HG03442 (cell line): ENCODE measurements around the gene NT5C1A.

Experiments used
- ATAC-seq: cut with Tn5 transposase; IDR thresholded peaks from one replicate; pipeline ENCODE4 v1.9.1; 2021; ENCODE audit warnings: mild to moderate bottlenecking, moderate library complexity; ENCODE audit not compliant: unreplicated experiment

NT5C1A gene

DNA sequence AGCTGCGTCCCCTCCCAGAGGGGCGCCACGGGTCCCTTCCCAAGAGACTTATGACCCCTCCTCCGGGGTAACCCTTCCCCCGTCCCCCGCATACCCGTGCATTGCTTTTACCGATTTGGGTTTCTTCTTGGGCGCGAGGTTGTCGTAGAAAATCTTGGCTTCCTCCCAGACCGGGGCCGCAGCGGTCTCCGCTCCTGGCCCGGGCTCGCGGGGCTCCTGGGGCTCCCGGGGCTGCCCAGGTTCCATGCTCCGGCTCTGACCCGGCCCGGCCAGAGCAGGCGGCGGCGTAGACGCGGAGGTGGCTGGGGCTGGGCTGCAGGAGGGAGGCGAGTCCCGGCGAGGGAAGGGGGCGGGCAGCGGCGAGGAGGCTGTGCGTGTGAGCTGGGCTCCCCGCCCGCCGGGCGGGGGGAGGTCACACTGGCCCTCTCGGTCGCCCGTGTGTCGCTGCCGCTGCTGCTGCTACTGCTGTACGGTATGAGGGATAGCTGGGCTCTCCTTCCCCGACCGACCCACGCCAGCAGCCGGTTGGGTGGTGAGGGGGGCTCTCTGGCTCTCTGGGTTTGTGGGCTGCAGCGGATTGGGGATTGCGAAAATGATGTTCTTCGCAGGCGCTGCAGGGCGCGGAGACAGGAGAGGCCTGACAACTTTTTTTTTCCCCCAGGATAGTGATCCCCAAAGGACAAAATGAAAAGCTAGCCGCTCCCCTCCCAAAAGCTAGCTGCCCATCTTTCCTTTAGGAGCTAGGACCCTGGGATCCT lies at the start of gene NT5C1A:
Gene NT5C1A, minus strand, starts transcription at position 315 of the 758 bp plus-strand sequence. Its CDS starts 69 bp downstream, at position 246.
- ATAC-seq = no peak

DNA sequence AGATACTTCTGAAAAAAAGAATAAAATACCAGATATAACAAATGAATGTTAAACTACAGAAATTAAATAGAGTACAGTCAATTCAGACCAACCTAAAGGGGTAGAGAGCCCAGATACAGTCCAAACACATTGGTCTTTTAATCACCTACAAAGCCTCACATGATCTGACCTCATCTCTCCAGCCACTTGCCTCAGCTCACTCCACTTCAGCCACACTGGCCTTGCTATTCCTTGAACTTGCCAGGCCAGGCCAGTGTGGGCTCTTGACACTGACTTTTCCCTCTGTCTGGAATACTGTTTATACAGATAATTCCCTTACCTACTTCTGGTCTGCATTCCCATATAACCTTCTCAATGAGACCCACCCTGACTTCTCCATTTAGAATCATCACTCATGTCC lies 49.8 kb upstream of the NT5C1A start:
- ATAC-seq = no peak

DNA sequence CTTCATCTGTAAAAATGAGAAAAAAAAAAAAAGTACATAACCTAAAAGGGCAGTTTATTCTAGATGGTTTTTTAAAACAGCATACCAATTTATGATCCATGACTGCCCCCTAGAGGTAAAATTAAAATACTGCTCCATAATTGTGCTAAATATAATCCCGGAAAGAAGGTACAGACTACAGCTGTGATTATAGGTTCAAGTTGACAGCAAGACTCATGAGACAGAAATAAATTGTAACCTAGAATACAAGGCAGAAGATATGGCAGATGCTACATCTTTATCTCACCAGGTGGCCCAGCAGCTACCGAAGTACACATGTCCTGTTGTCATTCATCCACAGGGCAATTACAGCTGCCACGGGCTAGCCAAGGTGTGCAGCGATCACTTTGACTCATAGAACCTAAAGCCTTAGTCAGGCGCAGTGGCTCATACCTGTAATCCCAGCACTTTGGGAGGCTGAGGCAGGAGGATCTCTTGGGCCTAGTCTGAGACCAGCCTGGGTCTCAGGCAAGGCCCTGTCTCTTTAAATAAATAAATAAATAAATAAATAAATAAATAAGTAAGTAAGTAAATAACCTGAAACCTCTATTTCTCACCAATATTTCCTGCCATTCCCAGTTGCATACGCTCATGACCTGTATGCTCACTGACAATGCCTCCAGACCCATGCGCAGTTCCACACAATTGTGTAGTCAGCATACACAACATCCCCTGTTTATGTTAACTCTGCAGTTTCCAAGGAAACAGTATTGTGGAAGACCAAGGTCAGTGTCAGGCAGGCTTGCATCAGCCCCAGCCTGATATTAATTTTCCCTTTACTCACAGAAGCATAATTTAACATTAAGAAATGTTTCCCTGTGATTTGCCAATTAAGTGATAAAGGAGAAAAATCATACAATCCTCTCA lies 48.4 kb upstream of the NT5C1A start:
- ATAC-seq = no peak

DNA sequence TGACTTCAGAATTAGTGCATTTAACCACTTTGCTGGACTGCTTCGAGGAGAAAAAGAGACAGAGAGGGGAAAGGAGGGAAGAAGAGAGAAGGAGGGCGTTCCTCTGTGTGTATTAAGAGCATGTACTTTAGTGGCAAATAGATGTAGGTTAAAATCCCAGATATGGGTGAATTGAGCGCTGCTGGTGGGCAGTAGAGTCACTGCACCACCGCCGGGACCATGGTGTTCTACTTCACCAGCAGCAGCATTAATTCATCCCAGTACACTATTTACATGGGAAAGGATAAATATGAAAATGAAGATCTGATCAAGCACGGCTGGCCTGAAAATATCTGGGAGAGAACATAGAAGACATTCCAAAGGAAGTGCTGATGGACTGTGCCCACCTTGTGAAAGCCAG lies 45.9 kb upstream of the NT5C1A start:
- ATAC-seq = no peak

DNA sequence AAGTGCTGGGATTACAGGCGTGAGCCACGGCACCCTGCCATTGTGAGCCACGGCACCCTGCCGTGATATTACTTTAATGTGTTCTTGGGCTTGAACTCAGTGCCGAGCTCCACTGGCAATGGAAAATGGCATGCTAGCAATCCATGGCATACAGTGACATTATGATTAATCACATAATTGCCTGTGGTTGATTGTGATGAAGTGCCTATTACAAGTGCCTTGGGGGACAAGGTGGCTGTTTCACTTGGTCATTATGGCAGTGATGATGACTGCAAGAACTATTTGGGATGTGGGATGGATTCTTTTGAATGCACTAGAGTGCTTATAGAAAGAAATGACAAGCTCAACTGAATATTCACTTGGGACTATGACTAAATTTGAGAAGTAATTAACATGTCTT lies 41.6 kb upstream of the NT5C1A start:
- ATAC-seq = no peak

DNA sequence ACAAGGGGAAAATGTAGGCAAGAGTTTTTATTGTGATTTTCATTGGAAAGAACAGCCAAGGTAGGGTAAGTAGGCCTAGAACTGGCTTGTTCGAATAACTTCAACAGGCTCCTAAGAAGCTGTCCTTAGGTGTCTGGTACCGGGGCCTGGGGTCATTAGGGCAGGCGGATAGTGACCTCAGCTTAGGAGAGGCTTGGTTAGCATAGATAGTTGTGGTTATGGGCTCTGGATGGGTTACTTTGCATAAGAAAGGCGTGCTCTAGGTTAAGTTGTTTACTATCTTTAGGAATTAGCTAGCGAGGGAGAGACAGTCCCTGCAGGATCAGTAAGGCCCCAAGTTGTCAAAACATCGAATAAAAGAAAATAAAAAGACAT lies 40.0 kb upstream of the NT5C1A start:
- no peak for ATAC-seq

DNA sequence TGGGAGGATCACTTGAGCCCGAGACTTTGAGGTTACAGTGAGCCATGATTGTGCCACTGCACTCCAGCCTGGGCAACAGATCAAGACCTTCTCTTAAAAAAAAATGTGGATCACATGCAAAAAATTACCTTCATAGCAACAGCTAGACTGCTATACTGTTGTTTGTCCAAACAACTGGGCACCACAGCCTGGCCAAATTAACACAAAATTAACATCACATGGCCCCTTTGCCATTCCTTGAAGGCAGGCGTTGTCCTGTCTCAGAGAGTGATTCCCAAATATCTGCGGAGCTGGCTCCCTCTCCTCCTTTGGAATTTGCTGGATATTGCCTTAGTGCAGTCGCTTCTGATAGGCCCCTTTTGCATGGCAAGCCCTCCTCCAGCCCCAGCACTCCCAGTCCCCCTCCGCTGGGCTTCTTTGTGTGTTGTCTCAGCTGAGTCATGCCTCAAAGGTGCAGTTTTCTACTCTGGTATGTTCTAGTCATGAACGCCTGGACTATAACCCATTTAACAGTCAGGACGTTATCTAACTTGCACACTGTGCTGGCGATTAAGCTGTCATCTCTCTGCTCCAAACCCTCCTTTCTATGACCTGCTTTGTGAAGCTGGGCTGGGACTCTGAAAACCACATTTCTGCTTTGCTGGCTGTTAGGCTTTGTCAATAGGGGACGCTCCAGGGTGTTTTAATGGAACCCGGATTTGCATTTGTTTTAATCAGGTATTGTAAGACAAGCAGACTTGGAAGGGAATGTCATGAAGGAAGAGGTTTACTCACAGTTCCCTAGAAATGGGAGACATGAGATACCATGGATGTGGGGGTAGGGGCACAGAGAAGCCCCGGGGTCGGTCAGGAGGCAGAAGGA lies 39.4 kb upstream of the NT5C1A start:
- ATAC-seq = no peak

DNA sequence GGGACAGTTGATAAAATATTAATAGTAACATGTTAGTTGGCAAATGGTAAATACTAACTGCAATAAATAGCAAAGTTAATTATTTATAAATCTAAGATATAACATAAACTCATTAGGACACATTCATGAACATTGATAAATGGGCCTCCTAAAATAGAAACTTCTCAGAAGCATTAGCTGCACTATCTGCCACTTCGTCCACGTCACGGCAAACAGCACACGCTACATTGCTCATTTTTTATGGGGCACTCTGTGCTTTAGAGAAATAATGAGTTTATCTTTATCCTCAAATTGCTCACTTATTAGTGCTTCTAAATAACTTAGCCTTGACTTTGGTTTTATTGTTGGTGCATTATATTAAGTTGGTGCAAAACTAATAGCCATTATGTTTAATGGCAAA lies 35.6 kb upstream of the NT5C1A start:
- ATAC-seq = no peak

DNA sequence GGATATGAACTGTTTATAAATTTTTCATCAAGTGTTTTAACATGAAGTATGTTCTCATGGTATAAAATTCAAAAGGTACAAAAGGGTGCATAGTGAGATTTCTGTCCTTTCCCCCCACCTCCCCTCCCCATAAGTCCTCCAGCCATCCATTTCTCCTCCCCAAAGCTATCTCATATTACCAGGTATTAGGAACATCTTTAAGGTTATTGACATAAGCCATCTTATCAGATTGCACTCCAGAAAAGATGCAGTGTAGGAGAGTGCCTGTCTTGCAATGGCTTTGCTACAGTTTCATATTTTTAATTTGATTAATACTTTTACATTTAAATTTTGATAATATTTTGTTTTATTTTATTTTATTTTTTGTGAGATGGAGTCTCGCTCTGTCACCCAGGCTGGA lies 32.9 kb upstream of the NT5C1A start:
- ATAC-seq = no peak

DNA sequence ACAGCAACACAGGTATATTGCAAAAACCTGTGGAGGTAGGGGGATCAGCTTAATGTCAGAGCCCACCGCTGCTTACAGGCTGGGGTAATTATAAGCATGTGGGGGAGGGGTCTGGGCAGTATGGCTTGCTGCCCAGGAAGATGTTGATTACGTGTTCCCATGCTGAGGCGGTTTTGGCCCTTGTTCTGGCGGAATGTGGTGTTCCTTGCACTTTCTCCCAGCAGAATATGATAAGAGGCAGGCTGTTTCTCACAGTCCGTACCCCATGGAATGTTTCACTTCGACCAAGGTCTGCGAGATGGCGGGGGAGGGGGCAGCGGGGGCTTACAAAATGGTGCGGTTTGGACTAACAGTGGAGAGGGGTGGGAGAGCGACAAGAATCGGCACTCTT lies 29.1 kb upstream of the NT5C1A start:
- no peak for ATAC-seq

DNA sequence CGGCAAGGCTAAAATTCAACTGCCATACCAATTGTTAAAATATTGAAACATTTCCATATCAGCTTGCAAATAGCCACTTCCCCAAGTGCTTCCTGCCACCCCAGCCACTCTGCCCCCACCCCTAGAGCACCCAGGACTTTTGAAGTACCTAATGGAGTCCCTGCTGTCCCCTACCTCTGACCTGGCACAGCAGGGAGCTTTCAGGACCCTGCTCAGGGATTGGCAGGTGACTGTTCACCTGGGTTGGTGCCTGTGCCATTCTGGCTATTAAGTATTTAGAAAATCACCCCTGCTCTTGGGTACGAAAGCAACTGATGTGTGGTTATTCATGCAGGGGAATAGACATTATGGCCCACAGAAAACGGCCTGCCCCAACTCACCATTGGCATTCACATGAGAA lies 28.4 kb upstream of the NT5C1A start:
- no peak for ATAC-seq

DNA sequence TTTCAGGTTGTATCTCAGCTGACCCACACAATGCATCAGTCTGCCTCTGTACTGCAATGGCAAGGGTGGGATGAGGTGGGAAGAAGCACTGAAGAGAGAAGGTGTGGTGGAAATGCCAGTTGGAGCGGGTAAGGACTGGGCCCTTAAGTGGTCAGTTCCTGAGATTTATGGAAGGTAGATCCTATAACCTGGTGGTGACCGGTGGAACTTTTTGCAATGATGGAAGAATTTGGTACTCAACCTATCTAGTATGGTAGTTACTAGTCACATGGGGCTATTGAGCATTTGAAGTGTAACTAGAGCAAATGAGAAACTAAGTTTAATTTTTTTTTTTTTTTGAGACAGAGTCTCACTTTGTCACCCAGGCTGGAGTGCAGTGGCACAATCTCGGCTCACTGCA lies 27.5 kb upstream of the NT5C1A start:
- no peak for ATAC-seq

DNA sequence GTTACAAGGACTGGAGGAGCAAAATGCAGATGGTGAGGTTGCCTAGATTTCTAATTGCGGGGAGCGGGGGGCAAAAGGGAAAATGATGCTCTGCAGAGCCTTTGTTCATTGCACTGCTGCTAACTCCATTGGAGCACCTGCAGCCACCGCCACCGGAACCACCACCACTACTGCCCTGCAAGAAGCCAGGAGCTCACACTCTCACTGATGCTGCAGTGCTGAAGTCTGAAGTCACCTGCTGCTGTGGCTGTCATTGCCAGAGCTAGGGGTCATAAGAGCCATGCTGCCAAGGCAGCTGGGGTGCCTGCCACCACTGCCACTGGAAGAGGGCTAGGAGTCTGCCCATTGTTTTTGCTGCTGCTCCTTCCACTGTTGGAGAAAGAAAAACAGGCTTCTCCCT lies 26.7 kb upstream of the NT5C1A start:
- ATAC-seq = no peak

DNA sequence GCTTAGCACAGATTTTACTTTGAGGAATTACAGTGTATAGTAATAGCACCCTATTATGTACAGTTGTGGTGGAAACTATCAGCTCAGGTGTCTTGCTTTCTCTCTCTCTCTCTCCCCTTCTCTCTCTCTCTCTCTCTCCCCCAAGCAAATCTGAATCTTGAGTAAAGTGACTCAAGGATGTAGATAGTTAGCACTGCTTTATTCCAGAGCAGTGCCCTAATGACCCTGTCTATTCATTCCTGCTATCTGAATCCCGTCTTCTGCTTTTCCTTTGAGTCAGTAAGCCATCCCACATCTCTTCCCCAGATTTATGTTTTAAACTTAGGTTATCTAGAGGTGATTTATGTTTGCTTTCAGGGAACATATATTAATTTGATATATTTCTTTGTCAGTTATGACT lies 24.5 kb upstream of the NT5C1A start:
- no peak for ATAC-seq

DNA sequence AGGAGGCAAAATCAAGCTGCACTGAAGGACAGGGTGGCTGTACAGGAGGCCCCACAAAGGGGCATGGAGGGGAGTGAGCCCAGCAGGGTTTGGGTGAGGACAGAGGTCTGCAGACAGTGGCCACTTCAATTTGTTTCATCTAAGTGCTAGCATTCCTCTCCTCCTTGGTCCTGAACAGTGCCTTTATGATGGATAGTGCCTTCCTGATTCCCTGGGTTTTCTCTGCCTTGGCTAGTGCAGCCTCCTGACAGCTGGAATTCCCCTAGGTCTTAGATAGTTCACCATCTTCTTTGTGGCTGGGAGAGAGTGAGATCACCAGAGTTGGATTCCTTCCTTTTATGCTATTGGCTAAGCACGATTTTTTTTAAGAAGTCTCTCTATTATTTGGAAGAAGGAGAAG lies 23.1 kb upstream of the NT5C1A start:
- no peak for ATAC-seq

DNA sequence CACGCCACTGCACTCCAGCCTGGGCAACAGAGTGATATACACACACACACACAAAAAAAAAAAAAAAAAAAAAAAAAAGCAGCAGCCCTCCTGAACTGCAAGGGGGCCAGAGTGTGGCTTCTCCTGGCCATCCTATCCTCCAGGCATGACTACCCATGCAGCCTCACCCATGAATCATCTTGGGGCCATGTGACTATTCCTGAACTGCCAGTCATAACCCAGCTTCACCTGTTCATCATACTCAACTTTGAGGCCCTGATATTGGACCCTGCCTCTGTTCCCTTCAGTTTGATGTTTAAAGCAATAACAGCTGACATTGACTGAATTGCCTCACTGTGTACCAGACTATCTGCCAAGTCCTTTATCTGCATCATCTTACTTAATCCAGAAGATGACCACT lies 22.1 kb upstream of the NT5C1A start:
- no peak for ATAC-seq

DNA sequence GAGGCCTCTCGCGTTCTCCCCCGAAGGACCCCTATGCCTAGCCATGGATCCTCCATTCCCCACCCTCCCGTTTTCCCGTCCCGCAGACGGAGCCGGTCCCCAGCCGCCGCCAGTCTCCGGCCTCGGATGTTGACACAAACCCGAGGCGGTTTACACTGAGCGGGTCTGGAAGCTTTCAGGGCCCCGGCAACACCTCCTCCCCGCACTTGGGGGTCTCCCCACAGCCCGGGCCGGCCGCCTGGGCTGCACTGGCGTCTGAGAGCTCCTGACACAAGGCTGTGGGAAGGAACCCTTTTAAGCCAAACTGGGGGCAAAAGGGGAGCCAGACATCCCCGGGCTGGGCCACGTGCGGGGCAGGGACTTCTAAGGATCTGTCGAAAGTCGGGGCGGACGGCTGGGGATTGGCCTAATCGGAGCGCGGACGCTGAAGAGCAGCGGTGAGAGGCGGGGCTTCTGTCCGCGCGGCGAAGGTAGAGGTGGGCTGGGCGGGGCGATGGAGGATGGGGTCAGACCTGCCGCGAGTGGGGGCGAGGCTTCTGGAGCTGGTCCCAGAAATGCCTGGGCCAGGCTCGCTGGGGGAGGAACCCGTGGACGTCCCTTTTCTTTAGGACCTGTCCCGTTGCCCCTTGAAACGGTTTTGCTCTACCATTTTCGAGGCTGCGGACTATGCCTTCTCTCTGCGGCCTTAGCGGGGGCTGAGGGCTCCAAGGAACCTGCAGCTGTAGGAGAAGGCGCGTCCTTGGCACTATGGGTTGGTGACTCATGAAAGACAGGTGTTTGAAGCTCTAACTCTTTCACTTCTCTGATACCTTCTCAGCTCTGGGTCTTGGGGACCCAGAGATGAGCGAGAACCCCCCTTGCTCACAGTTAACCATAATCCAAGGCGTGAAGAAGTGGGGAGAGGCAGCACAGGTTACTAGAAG lies 20.5 kb upstream of the NT5C1A start:
- no peak for ATAC-seq

DNA sequence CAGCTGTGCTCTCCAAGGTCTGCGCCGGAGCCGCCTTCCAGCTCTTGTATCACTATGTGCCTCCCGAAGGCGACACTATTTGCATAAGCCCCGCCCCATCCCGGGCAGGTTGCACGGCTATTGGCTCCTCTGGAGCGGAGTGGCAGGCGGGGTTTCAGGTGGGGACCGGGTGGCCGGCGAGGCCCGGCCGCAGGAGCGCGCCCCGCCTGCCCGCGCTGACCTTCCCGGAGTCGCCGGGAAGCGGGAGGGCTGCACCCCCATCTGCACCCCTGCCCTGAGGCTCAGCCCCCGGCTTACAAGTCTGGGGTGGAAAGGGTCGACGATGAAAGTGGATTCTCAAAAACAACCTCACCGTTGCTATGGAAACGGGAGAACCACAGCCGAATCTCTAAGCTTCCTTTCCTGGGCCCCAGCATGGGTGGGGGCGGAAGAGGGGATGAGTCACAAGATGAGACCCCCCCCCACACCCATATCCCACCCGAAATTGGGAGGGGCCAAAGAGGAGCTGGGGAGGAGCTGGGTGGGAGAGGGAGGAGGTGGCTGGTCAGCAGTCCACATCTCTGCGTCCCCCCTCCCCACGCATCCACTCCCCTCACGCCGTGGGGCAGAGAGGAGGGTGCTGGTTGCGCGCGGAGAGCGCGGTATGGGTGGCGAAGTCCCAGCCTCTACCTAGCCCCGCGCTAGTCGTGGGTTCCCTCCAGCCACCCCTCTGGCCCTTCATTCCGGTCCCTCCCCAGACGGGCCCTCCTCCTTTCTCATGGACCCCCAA lies 19.7 kb upstream of the NT5C1A start, which contains the start of gene HPCAL4:
Gene HPCAL4, minus strand, starts transcription at position 51 of the 769 bp plus-strand sequence. CDS start 6,830 bp downstream, outside the sequence.
- ATAC-seq = peak; percentile 91

DNA sequence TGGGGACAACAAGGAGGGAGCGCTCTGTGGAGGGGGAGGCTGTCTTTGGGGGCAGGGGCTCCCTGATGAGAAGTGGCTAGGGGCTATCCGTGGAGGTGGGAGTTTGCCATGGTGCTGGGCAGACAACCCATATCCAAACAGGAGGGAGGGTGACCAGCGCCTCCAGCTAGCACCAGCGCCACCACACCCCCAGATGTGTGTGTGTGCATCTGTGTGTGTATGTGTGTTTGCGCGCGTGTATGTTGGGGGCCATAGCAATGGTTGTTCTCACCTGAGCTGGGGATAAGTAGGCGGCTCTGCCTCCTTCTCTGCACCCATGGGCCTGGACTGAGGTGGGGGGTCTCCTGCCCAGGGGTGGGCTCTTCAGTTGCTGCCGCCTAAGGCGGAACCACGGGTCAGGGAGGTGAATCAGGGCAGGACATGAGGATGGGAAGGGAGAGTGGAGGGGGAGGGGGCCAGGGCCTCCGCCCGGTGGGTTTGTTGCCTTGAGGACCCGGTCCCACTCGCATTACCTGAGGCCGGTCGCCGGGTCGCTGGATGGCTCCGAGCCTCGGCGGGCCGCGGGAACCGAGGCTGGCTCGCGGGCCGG lies 19.0 kb upstream of the NT5C1A start:
- no peak for ATAC-seq
